ENCODE results near the gene KCNQ1. TPM values are rescaled to one million over a fixed set of nuclear protein-coding genes. Genes with fewer than 3 reads are reported as not detected.

The KCNQ1 gene
- total and polyA plus RNA-seq, 8 donors, result 7.1 to 37.7 (median 9.9) TPM

DNA sequence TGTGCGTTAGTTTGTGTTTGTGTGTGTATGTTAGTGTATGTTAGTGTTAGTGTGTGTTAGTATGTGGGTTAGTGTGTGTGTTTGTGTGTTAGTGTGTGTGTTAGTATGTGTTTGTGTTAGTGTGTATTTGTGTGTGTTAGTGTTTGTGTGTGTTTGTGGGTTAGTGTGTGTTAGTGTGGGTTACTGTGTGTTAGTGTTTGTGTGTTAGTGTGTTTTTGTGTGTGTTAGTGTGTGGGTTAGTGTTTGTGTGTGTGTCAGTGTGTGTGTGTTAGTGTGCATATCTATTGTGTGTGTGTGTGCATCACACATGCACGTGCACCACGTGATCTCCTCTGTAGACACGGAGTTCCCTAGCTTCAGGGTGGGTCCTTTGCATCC lies 139.6 kb downstream of the KCNQ1 start:
- DNase-seq, result no peak
- H3K4me1 ChIP-seq, result no peaks in the 10 kb centered on the region
- no peak for ATAC-seq
- H3K36me3 ChIP-seq, result peaks cover 0 to 21% of the 10 kb centered on the region in 2 donors
- H3K9me3 ChIP-seq, result no peaks in the 10 kb centered on the region
- H3K4me3 ChIP-seq, result no peak overlapping the region
- TF ChIP-seq, protein P1, sequence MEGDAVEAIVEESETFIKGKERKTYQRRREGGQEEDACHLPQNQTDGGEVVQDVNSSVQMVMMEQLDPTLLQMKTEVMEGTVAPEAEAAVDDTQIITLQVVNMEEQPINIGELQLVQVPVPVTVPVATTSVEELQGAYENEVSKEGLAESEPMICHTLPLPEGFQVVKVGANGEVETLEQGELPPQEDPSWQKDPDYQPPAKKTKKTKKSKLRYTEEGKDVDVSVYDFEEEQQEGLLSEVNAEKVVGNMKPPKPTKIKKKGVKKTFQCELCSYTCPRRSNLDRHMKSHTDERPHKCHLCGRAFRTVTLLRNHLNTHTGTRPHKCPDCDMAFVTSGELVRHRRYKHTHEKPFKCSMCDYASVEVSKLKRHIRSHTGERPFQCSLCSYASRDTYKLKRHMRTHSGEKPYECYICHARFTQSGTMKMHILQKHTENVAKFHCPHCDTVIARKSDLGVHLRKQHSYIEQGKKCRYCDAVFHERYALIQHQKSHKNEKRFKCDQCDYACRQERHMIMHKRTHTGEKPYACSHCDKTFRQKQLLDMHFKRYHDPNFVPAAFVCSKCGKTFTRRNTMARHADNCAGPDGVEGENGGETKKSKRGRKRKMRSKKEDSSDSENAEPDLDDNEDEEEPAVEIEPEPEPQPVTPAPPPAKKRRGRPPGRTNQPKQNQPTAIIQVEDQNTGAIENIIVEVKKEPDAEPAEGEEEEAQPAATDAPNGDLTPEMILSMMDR (IDR thresholded peaks at IDR 0.05), result no peak
- intact Hi-C loops (cut with DNase I), result no loop called here
- no peaks in the 10 kb centered on the region for H3K27me3 ChIP-seq
- no peak overlapping the region for H3K27ac ChIP-seq

DNA sequence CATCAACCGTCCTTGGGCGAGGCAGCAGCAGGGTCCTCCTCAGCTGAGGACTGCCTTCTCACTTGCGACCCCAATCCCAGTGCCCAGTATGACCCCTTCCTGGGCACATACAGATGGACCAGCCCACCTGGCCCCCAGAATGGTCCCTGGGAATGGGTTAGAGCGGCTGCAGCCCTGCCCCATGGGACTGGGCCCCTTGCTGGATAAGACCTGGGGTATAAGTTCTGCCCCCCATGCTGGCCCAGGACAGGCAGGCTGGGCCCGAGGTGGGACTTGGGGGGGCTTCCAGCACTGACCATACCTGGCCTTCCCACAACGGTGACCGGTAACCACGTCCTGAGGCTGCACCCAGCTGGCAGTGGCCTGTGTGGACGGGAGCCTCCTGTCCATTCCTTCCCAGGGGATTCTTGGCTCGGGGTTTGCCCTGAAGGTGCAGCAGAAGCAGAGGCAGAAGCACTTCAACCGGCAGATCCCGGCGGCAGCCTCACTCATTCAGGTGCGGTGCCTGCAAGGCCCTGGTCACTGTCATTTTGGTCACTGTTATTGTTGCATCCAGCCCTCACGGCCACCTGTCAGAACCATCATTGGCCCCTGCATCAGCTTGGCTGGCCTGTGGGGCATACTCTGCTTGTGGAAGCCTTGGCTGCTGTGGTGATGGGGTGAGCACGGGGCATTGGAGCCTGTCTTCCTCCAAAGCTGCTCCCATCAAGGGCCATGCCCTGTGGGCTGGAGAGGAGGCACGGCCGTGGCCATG lies 140.2 kb downstream of the KCNQ1 start:
- H3K4me3 ChIP-seq, result no peak overlapping the region
- no peaks in the 10 kb centered on the region for H3K4me1 ChIP-seq
- no peak overlapping the region for H3K27ac ChIP-seq
- DNase-seq (peak in 2 of 4 donors; percentile 23 to 39), ATAC-seq (no peak)
- intact Hi-C loops (cut with DNase I), result no loop called here
- peaks cover 0 to 26% of the 10 kb centered on the region in 2 donors for H3K36me3 ChIP-seq
- no peaks in the 10 kb centered on the region for H3K27me3 ChIP-seq
- TF ChIP-seq, protein P1 (IDR thresholded peaks at IDR 0.05), result no peak
- no peaks in the 10 kb centered on the region for H3K9me3 ChIP-seq

DNA sequence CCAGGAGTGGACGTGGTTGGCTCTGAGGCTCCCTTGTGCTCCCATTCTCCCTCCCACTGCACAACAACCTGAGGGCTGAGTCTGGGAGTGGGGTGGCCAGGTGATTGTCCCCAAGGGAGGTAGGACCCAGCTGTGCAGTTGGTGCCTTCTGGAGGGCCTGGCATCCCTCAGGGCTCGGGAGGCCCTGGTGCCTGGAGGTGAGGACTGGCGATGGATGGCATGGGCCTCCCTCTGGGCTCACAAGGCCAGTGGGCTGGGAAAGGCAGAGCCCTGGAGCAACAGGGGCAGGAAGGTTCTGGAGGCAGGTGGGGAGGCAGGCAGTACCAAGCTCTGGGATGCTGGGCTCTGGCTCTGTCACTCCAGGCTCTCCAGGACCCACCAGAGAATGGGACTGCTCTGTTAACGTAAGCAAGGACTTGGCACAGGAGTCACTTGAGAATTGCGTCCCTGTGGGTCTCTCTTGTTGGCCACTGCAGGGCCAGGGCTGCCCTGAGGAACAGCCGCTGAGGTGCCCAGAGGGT lies 140.8 kb downstream of the KCNQ1 start:
- Histone ChIP-seq H3K9me3 (no peaks in the 10 kb centered on the region), H3K4me1 (no peaks in the 10 kb centered on the region), H3K36me3 (peaks cover 0 to 32% of the 10 kb centered on the region in 2 donors), H3K4me3 (no peak overlapping the region), H3K27ac (no peak overlapping the region), H3K27me3 (no peaks in the 10 kb centered on the region)
- intact Hi-C loops (cut with DNase I), result no loop called here
- TF ChIP-seq, protein P1 (IDR thresholded peaks at IDR 0.05), result no peak
- DNase-seq (peak in 2 of 4 donors; percentile 24 to 41), ATAC-seq (no peak)

DNA sequence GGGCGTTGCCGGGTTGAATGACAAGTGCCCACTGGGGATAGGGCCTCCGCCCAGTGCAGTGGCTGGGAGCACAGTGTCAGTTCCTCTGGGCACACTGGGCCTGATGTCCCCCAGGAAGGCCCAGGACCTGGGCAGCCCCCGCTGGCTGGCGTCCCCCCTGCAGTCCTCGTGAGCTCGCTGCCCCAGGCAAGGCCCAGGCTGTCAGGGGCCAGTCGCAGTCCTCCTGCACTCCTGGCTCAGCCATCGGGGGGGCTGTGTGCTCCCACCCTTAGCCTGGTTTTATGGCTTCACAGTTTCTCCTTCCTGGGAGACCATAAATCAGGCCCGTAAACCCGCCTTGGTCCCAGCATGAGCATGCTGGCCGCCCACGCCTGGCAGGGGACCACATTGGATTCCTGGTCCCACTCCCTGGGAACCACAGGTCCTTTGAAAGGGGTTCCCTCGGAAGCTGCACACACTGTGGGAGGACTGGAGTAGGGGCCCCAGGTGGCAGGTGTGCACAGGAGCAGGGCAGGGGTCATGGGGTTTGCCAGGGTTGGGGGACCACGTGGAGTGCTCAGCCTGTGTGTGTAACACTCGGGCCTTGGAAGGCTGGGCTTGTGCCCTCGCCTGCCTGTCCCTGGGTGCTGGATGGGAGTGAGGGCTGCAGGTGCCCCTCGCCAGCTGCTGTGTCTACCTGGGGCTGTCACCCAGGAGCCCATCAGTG lies 141.4 kb downstream of the KCNQ1 start:
- DNase-seq, result peak in 2 of 4 donors; percentile 16 to 54
- Histone ChIP-seq H3K36me3 (peaks cover 0 to 38% of the 10 kb centered on the region in 2 donors), H3K27me3 (no peaks in the 10 kb centered on the region), H3K4me1 (no peaks in the 10 kb centered on the region), H3K9me3 (no peaks in the 10 kb centered on the region), H3K4me3 (no peak overlapping the region), H3K27ac (no peak overlapping the region)
- no peak for ATAC-seq
- intact Hi-C loops (cut with DNase I), result no loop called here
- TF ChIP-seq, protein P1 (IDR thresholded peaks at IDR 0.05), result no peak

DNA sequence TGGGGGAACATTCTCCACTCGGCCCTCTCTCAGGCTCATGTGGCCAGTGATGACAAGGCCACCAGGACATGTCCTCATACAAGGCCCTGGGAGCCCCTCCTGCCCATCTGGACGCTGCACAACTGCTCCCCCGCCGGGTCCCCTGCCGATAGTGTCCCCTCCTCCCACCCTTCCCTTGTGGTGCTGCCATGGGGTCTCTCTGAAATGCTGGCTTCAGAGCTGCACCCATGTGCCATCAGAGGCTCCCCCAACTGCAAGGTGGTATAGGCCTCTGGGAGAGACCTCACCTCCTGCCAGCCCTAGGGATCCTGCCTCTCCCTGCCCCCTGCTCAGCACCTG lies 142.0 kb downstream of the KCNQ1 start:
- H3K4me1 ChIP-seq, result no peaks in the 10 kb centered on the region
- DNase-seq (peak in 2 of 4 donors; percentile 19 to 51), ATAC-seq (no peak)
- H3K36me3 ChIP-seq, result peaks cover 0 to 41% of the 10 kb centered on the region in 2 donors
- no peak overlapping the region for H3K27ac ChIP-seq
- TF ChIP-seq, protein P1 (IDR thresholded peaks at IDR 0.05), result no peak
- no peaks in the 10 kb centered on the region for H3K27me3 ChIP-seq
- no peak overlapping the region for H3K4me3 ChIP-seq
- H3K9me3 ChIP-seq, result no peaks in the 10 kb centered on the region
- intact Hi-C loops (cut with DNase I), result no loop called here
